HepG2 (cell line): ENCODE data around the gene TASOR2. TPM values are rescaled to one million over a fixed set of nuclear protein-coding genes. Genes with fewer than 3 reads are reported as not detected.

Experiments used
- ATAC-seq: fragments of 200-7000 bp; cut with Tn5 transposase; 3 replicates; pipeline ENCODE4 v1.9.1; 2020; ENCODE audit warnings: mild to moderate bottlenecking, moderate library complexity
- BruUV-seq: library from RNA; stranded (reverse); fragments of 400-500 nt; replicated peaks from 2 replicates; lab custom pipeline; 2021; lab: Mats Ljungman, UMichigan
- CTCF ChIA-PET: fragments of 300-600 bp; formaldehyde crosslinking; extraction: SDS; loops from one replicate; lab custom pipeline; 2021; ENCODE audit warnings: low total read pairs, inconsistent platforms, low intra/inter-chr PET ratio; lab: Yijun Ruan, JAX
- POLR2A ChIA-PET: fragments of 350-600 bp; sonication (Branson Sonifier 250); formaldehyde crosslinking; loops from one replicate; lab custom pipeline; 2020; ENCODE audit warnings: antibody characterized with exemption, inconsistent platforms; lab: Yijun Ruan, JAX
- DNase-seq: peaks from one replicate; pipeline ENCODE4 v3.0.0-alpha.2; 2015; ENCODE audit warnings: low spot score
- FAIRE-seq: peaks from 3 replicates; lab custom pipeline; 2011; peaks lifted over from hg19 to GRCh38; lab: Jason Lieb, UNC
- H2AFZ ChIP-seq: one replicate; pipeline ENCODE4 v1.6.1; 2011; ENCODE audit warnings: low read length, inconsistent platforms
- H3K27ac ChIP-seq: fragments of 300-600 bp; 3 replicates; pipeline ENCODE4 v1.8.0; 2011; ENCODE audit warnings: mixed run types, mild to moderate bottlenecking, mixed read lengths, low read length, inconsistent platforms; ENCODE audit not compliant: insufficient read depth; ENCODE audit errors: extremely low read length
- H3K27me3 ChIP-seq, 2 experiments: fragments of 200-600 bp in 1 of 2; 2 replicates in 1 of 2; 3 replicates in 1 of 2; pipeline versions ENCODE4 v1.6.0 to v1.8.0; 2011; ENCODE audit warnings: low read length in 2 of 2, mild to moderate bottlenecking in 2 of 2, moderate library complexity in 2 of 2, inconsistent platforms in 1 of 2; ENCODE audit not compliant: insufficient read depth in 2 of 2, control insufficient read depth in 1 of 2
- H3K36me3 ChIP-seq, 2 experiments: fragments of 200-600 bp in 1 of 2; replicated peaks in 1 of 2; 2 replicates in 1 of 2; 3 replicates in 1 of 2; pipeline versions ENCODE4 v1.5.1 to v1.8.0; 2011; ENCODE audit warnings: low read length in 2 of 2, inconsistent platforms in 1 of 2; ENCODE audit not compliant: insufficient read depth in 2 of 2, control insufficient read depth in 1 of 2
- H3K4me1 ChIP-seq: 2 replicates; pipeline ENCODE4 v1.5.1; 2012; ENCODE audit warnings: low read length, inconsistent platforms; ENCODE audit not compliant: insufficient read depth
- H3K4me2 ChIP-seq: 2 replicates; pipeline ENCODE4 v1.6.0; 2011; ENCODE audit warnings: low read depth, low read length, inconsistent platforms
- H3K4me3 ChIP-seq, 3 experiments: fragments of 200-600 bp in 1 of 3; sonication (generic), shearing (Covaris generic) in 1 of 3; replicated peaks in 1 of 3; 2 replicates each; pipeline ENCODE4 v1.5.1; 2011 to 2016; ENCODE audit warnings: low read length in 3 of 3, inconsistent platforms in 2 of 3, low read depth in 2 of 3, mild to moderate bottlenecking in 2 of 3, control low read depth in 1 of 3, mixed read lengths in 1 of 3; ENCODE audit not compliant: insufficient read depth in 1 of 3
- H3K79me2 ChIP-seq: one replicate; pipeline ENCODE4 v1.6.1; 2011; ENCODE audit warnings: low read length, inconsistent platforms; ENCODE audit not compliant: insufficient read depth
- H3K9ac ChIP-seq: 2 replicates; pipeline ENCODE4 v1.6.0; 2011; ENCODE audit warnings: mild to moderate bottlenecking, low read depth, low read length, inconsistent platforms; ENCODE audit not compliant: insufficient read depth
- H3K9me3 ChIP-seq: 2 replicates; pipeline ENCODE4 v1.5.1; 2012; ENCODE audit warnings: mild to moderate bottlenecking, low read length
- H4K20me1 ChIP-seq: 2 replicates; pipeline ENCODE4 v1.6.0; 2011; ENCODE audit warnings: inconsistent platforms, mild to moderate bottlenecking, low read length, moderate library complexity; ENCODE audit not compliant: insufficient read depth
- ARID2 ChIP-seq: sonication (generic); formaldehyde crosslinking; IDR thresholded peaks from 2 replicates; pipeline ENCODE4 v1.8.1; 2022; ENCODE audit warnings: mild to moderate bottlenecking, missing genetic modification reagents, borderline replicate concordance
- ATF7-NPFF ChIP-seq: sonication (generic); formaldehyde crosslinking; IDR thresholded peaks from 2 replicates; pipeline ENCODE4 v1.8.1; 2023; ENCODE audit warnings: mild to moderate bottlenecking, low read depth, missing genetic modification reagents, moderate library complexity
- CHCHD3 ChIP-seq: sonication (generic); formaldehyde crosslinking; IDR thresholded peaks from 2 replicates; pipeline ENCODE4 v1.8.0; 2022; ENCODE audit warnings: mild to moderate bottlenecking, missing genetic modification reagents, moderate library complexity
- ZNF687 ChIP-seq: sonication (generic); formaldehyde crosslinking; IDR thresholded peaks from 2 replicates; pipeline ENCODE4 v1.5.1; 2020; ENCODE audit warnings: mild to moderate bottlenecking, missing genetic modification reagents, moderate library complexity
- WGBS: methylation state at CpG from one replicate; pipeline ENCODE4 v1.1.6; 2017; ENCODE audit warnings: low lambda C conversion rate; 5-methylcytosine and 5-hydroxymethylcytosine counted together
- in situ Hi-C: cut with HindIII; loops from 2 replicates; pipeline ENCODE4 v1.10.0; 2017; ENCODE audit warnings: low pct_unique_long_range_greater_than_20kb; ENCODE audit not compliant: extremely low pct_ligation_motif_present
- intact Hi-C: fragments of 100-400 bp; cut with micrococcal nuclease; formaldehyde crosslinking; loops from one replicate; pipeline ENCODE4 v1.10.0; 2022; ENCODE audit not compliant: unreplicated experiment
- polyA plus RNA-seq, 8 experiments: library from polyadenylated mRNA; depleted of rRNA in 3 of 8; stranded (reverse) in 7 of 8; unstranded in 1 of 8; fragments of >200 nt; fragmentation: Illumina TruSeq in 4 of 8; extraction: Trizol in 4 of 8; gene quantifications; 2 replicates each; pipeline versions ENCODE4 v1.2.1 to v1.2.3, GENCODE V29; 2011 to 2016; ENCODE audit warnings: low read depth in 4 of 8, missing spikeins in 1 of 8, mixed read lengths in 1 of 8; ENCODE audit not compliant: insufficient read depth in 1 of 8
- total RNA-seq, 5 experiments: library from RNA; depleted of rRNA; stranded (reverse); fragments of >200 nt; fragmentation: Illumina TruSeq; extraction: Trizol; gene quantifications; 2 replicates each; pipeline ENCODE4 v1.2.3, GENCODE V29; 2016; ENCODE audit warnings: low read depth in 1 of 5

The TASOR2 gene
- total and polyA plus RNA-seq, 2 of the 13 experiments (the other 11 are each of a cell fraction or from before 2014, with no cell fraction given): 24.2 to 55.3 TPM

- H4K20me1 ChIP-seq: no peaks in the 10 kb centered on the region
These were observed 38.6 kb upstream of the TASOR2 start for GRCh38 chr10:5645944-5646617.

More at GRCh38 chr10:5645944-5646617, 38.6 kb upstream of the TASOR2 start:
- ATAC-seq (no peak), DNase-seq (no peak), FAIRE-seq (no peak)
- Histone ChIP-seq H2AFZ (no peak overlapping the region), H3K27me3 (no peaks in the 10 kb centered on the region), H3K36me3 (peaks cover 3 to 16% of the 10 kb centered on the region in 2 experiments; a peak in 3 of 5 replicates), H3K27ac (no peak overlapping the region), H3K4me3 (no peak overlapping the region), H3K9me3 (no peaks in the 10 kb centered on the region), H3K9ac (no peak overlapping the region), H3K4me2 (no peak overlapping the region), H3K79me2 (no peaks in the 10 kb centered on the region), H3K4me1 (peaks cover 20% of the 10 kb centered on the region)
- POLR2A ChIA-PET: no interaction called here
- TF ChIP-seq ZNF687 (CRISPR knock-in tag) (peak; percentile 26; the same call in 1 of the 2 replicates), ATF7-NPFF (no peak), CHCHD3 (CRISPR knock-in tag) (no peak), ARID2 (CRISPR knock-in tag) (no peak)
- BruUV-seq: no TSS peak
- intact Hi-C loops: no loop called here
- WGBS: 90% methylated on average over 18 of the region's 21 CpGs
- in situ Hi-C loops: no loop called here
- CTCF ChIA-PET: no interaction called here
